ENCODE data around the gene PHF20. TPM values are rescaled to one million over a fixed set of nuclear protein-coding genes. Genes with fewer than 3 reads are reported as not detected.

The PHF20 gene
- total RNA-seq, 1 donor from 2014 or later, result 53.8 TPM

- no peak for DNase-seq
- no peaks in the 10 kb centered on the region for H3K9me3 Mint-ChIP-seq
- no peak overlapping the region for H3K27ac Mint-ChIP-seq
- H3K4me3 Mint-ChIP-seq, result no peak overlapping the region
- intact Hi-C loops (cut with micrococcal nuclease), result no loop called here
- no peaks in the 10 kb centered on the region for H3K27me3 Mint-ChIP-seq
- peaks cover 2% of the 10 kb centered on the region for H3K4me1 Mint-ChIP-seq
- H3K36me3 Mint-ChIP-seq (ENCODE audit: low read depth), result peaks cover 29% of the 10 kb centered on the region
Measured at GRCh38 chr20:35902545-35902941, 130.7 kb downstream of the PHF20 start.

- no peaks in the 10 kb centered on the region for H3K9me3 Mint-ChIP-seq
- H3K36me3 Mint-ChIP-seq (ENCODE audit: low read depth), result peaks cover 30% of the 10 kb centered on the region
- no peak overlapping the region for H3K4me3 Mint-ChIP-seq
- intact Hi-C loops (cut with micrococcal nuclease), result no loop called here
- no peak for DNase-seq
- no peaks in the 10 kb centered on the region for H3K27me3 Mint-ChIP-seq
- peaks cover 6% of the 10 kb centered on the region for H3K4me1 Mint-ChIP-seq
- no peak overlapping the region for H3K27ac Mint-ChIP-seq
Measured at GRCh38 chr20:35903843-35904242, 132.0 kb downstream of the PHF20 start.

GRCh38 chr20:35904982-35905663 lies 133.3 kb downstream of the PHF20 start:
- Mint-ChIP-seq H3K27me3 (no peaks in the 10 kb centered on the region), H3K9me3 (no peaks in the 10 kb centered on the region), H3K4me1 (peaks cover 11% of the 10 kb centered on the region), H3K27ac (no peak overlapping the region), H3K4me3 (no peak overlapping the region), H3K36me3 (ENCODE audit: low read depth) (peaks cover 27% of the 10 kb centered on the region)
- intact Hi-C loops (cut with micrococcal nuclease), result no loop called here
- DNase-seq, result no peak

- no peak overlapping the region for H3K4me3 Mint-ChIP-seq
- H3K27me3 Mint-ChIP-seq, result no peaks in the 10 kb centered on the region
- H3K36me3 Mint-ChIP-seq (ENCODE audit: low read depth), result peaks cover 27% of the 10 kb centered on the region
- H3K27ac Mint-ChIP-seq, result no peak overlapping the region
- intact Hi-C loops (cut with micrococcal nuclease), result no loop called here
- H3K4me1 Mint-ChIP-seq, result peaks cover 11% of the 10 kb centered on the region
- no peak for DNase-seq
- no peaks in the 10 kb centered on the region for H3K9me3 Mint-ChIP-seq
Measured at GRCh38 chr20:35907017-35907701, 135.3 kb downstream of the PHF20 start.

- intact Hi-C loops (cut with micrococcal nuclease), result no loop called here
- Mint-ChIP-seq H3K4me3 (no peak overlapping the region), H3K9me3 (no peaks in the 10 kb centered on the region), H3K27me3 (no peaks in the 10 kb centered on the region), H3K27ac (no peak overlapping the region), H3K36me3 (ENCODE audit: low read depth) (peaks cover 27% of the 10 kb centered on the region), H3K4me1 (peaks cover 11% of the 10 kb centered on the region)
- no peak for DNase-seq
Measured at GRCh38 chr20:35908007-35908406, 136.2 kb downstream of the PHF20 start.

- Mint-ChIP-seq H3K4me1 (peaks cover 13% of the 10 kb centered on the region), H3K9me3 (no peaks in the 10 kb centered on the region), H3K4me3 (no peak overlapping the region), H3K27me3 (no peaks in the 10 kb centered on the region), H3K27ac (peak overlapping the region; percentile 15), H3K36me3 (ENCODE audit: low read depth) (peaks cover 30% of the 10 kb centered on the region)
- intact Hi-C loops (cut with micrococcal nuclease), result no loop called here
- DNase-seq, result no peak
Measured at GRCh38 chr20:35909176-35909575, 137.4 kb downstream of the PHF20 start.

GRCh38 chr20:35909796-35910195 lies 138.0 kb downstream of the PHF20 start:
- Mint-ChIP-seq H3K4me3 (no peak overlapping the region), H3K36me3 (ENCODE audit: low read depth) (peaks cover 33% of the 10 kb centered on the region), H3K9me3 (no peaks in the 10 kb centered on the region), H3K27me3 (no peaks in the 10 kb centered on the region), H3K4me1 (peaks cover 13% of the 10 kb centered on the region), H3K27ac (no peak overlapping the region)
- DNase-seq, result no peak
- intact Hi-C loops (cut with micrococcal nuclease), result no loop called here

- Mint-ChIP-seq H3K4me1 (peaks cover 13% of the 10 kb centered on the region), H3K27me3 (no peaks in the 10 kb centered on the region), H3K27ac (peak overlapping the region; percentile 29), H3K9me3 (no peaks in the 10 kb centered on the region), H3K4me3 (no peak overlapping the region), H3K36me3 (ENCODE audit: low read depth) (peaks cover 32% of the 10 kb centered on the region)
- no peak for DNase-seq
- intact Hi-C loops (cut with micrococcal nuclease), result no loop called here
Measured at GRCh38 chr20:35910254-35910653, 138.4 kb downstream of the PHF20 start.

GRCh38 chr20:35912881-35913280 lies 141.1 kb downstream of the PHF20 start:
- Mint-ChIP-seq H3K36me3 (ENCODE audit: low read depth) (peaks cover 31% of the 10 kb centered on the region), H3K4me1 (peaks cover 11% of the 10 kb centered on the region), H3K27me3 (no peaks in the 10 kb centered on the region), H3K9me3 (no peaks in the 10 kb centered on the region), H3K27ac (no peak overlapping the region), H3K4me3 (no peak overlapping the region)
- no peak for DNase-seq
- intact Hi-C loops (cut with micrococcal nuclease), result no loop called here

- Mint-ChIP-seq H3K4me3 (no peak overlapping the region), H3K27me3 (no peaks in the 10 kb centered on the region), H3K36me3 (ENCODE audit: low read depth) (peaks cover 39% of the 10 kb centered on the region), H3K4me1 (peaks cover 2% of the 10 kb centered on the region), H3K27ac (no peak overlapping the region), H3K9me3 (no peaks in the 10 kb centered on the region)
- no peak for DNase-seq
- intact Hi-C loops (cut with micrococcal nuclease), result no loop called here
Measured at GRCh38 chr20:35917077-35917476, 145.3 kb downstream of the PHF20 start.

- intact Hi-C loops (cut with micrococcal nuclease), result no loop called here
- H3K27ac Mint-ChIP-seq, result no peak overlapping the region
- peaks cover 2% of the 10 kb centered on the region for H3K4me1 Mint-ChIP-seq
- no peak overlapping the region for H3K4me3 Mint-ChIP-seq
- H3K27me3 Mint-ChIP-seq, result no peaks in the 10 kb centered on the region
- no peaks in the 10 kb centered on the region for H3K9me3 Mint-ChIP-seq
- peaks cover 36% of the 10 kb centered on the region for H3K36me3 Mint-ChIP-seq (ENCODE audit: low read depth)
- no peak for DNase-seq
Measured at GRCh38 chr20:35918021-35918420, 146.2 kb downstream of the PHF20 start.

- Mint-ChIP-seq H3K4me3 (no peak overlapping the region), H3K4me1 (no peaks in the 10 kb centered on the region)
Measured at GRCh38 chr20:35920523-35920922, 148.7 kb downstream of the PHF20 start.

GRCh38 chr20:35929301-35929700 lies 157.5 kb downstream of the PHF20 start:
- H3K9me3 Mint-ChIP-seq, result no peaks in the 10 kb centered on the region
- intact Hi-C loops (cut with micrococcal nuclease), result no loop called here
- H3K4me1 Mint-ChIP-seq, result peaks cover 7% of the 10 kb centered on the region

More at GRCh38 chr20:35920523-35920922, 148.7 kb downstream of the PHF20 start:
- no peaks in the 10 kb centered on the region for H3K27me3 Mint-ChIP-seq
- DNase-seq, result no peak
- intact Hi-C loops (cut with micrococcal nuclease), result no loop called here
- no peak overlapping the region for H3K27ac Mint-ChIP-seq
- H3K9me3 Mint-ChIP-seq, result no peaks in the 10 kb centered on the region
- H3K36me3 Mint-ChIP-seq (ENCODE audit: low read depth), result peaks cover 24% of the 10 kb centered on the region

GRCh38 chr20:35934050-35934449 lies 162.2 kb downstream of the PHF20 start:
- Mint-ChIP-seq H3K4me1 (peaks cover 14% of the 10 kb centered on the region), H3K36me3 (ENCODE audit: low read depth) (peaks cover 36% of the 10 kb centered on the region), H3K27ac (no peak overlapping the region), H3K4me3 (no peak overlapping the region), H3K27me3 (no peaks in the 10 kb centered on the region), H3K9me3 (no peaks in the 10 kb centered on the region)
- intact Hi-C loops (cut with micrococcal nuclease), result no loop called here
- no peak for DNase-seq

More at GRCh38 chr20:35929301-35929700, 157.5 kb downstream of the PHF20 start:
- H3K27me3 Mint-ChIP-seq, result no peaks in the 10 kb centered on the region
- DNase-seq, result no peak
- no peak overlapping the region for H3K27ac Mint-ChIP-seq
- H3K36me3 Mint-ChIP-seq (ENCODE audit: low read depth), result peaks cover 39% of the 10 kb centered on the region
- no peak overlapping the region for H3K4me3 Mint-ChIP-seq

All from activated CD4-positive, alpha-beta T cell treated with anti-CD3 and anti-CD28 coated beads, Interleukin-2, amount 10 ng/mL, durations not matched to agents 24 days and 14 days (primary cell).